HPDE6-E6E7 (cell line): ENCODE results near the gene UNC93B1.

Experiments used
- DNase-seq: peaks from one replicate; pipeline ENCODE4 v3.0.0; 2011; ENCODE audit warnings: missing footprints; ENCODE audit errors: extremely low spot score

The UNC93B1 gene

GRCh38 chr11:68003846-68004550 lies at the start of gene UNC93B1:
Gene UNC93B1, minus strand, starts transcription at chr11:68004097. Its CDS starts 54 bp downstream, at chr11:68004043.
- DNase-seq, result no peak

- no peak for DNase-seq
These were observed 49.2 kb upstream of the UNC93B1 start for GRCh38 chr11:68053117-68053516.

- no peak for DNase-seq
These were observed 48.4 kb upstream of the UNC93B1 start for GRCh38 chr11:68052137-68052873.

GRCh38 chr11:68051191-68052136 lies 47.6 kb upstream of the UNC93B1 start:
- DNase-seq, result no peak

- DNase-seq, result no peak
These were observed 46.5 kb upstream of the UNC93B1 start for GRCh38 chr11:68050371-68050841.

- no peak for DNase-seq
These were observed 45.8 kb upstream of the UNC93B1 start for GRCh38 chr11:68049509-68050370.

GRCh38 chr11:68048681-68049508 lies 45.0 kb upstream of the UNC93B1 start:
- DNase-seq, result no peak

- DNase-seq, result no peak
These were observed 43.8 kb upstream of the UNC93B1 start for GRCh38 chr11:68047437-68048290.

- no peak for DNase-seq
These were observed 41.0 kb upstream of the UNC93B1 start for GRCh38 chr11:68044898-68045351.

- DNase-seq, result no peak
These were observed 40.4 kb upstream of the UNC93B1 start for GRCh38 chr11:68044145-68044813.

- DNase-seq, result no peak
These were observed 39.6 kb upstream of the UNC93B1 start for GRCh38 chr11:68043349-68044144.

GRCh38 chr11:68043029-68043348 lies 39.1 kb upstream of the UNC93B1 start:
- DNase-seq, result no peak

- DNase-seq, result no peak
These were observed 38.5 kb upstream of the UNC93B1 start for GRCh38 chr11:68042219-68043028.

GRCh38 chr11:68041617-68042218 lies 37.8 kb upstream of the UNC93B1 start:
- DNase-seq, result no peak

- DNase-seq, result no peak
These were observed 37.2 kb upstream of the UNC93B1 start for GRCh38 chr11:68040957-68041591.
